Activated T-helper 17 cell treated with anti-CD3 and anti-CD28 coated beads, Interleukin-2, amount 50 U/mL, for 72 hours (primary cell): ENCODE results near the gene NDUFB4. TPM values are rescaled to one million over a fixed set of nuclear protein-coding genes. Genes with fewer than 3 reads are reported as not detected.

Experiments used
- ATAC-seq: fragments of 150-1000 bp; cut with Tn5 transposase; replicated peaks from 2 replicates; pipeline ENCODE4 v1.10.0; 2021; ENCODE audit warnings: mild to moderate bottlenecking, moderate library complexity
- H3K27ac Mint-ChIP-seq: one replicate; pipeline ENCODE4 v1.8.0; 2022; ENCODE audit warnings: mixed read lengths
- H3K27me3 Mint-ChIP-seq: one replicate; pipeline ENCODE4 v1.8.0; 2022; ENCODE audit warnings: mixed read lengths
- H3K36me3 Mint-ChIP-seq: one replicate; pipeline ENCODE4 v1.8.0; 2022; ENCODE audit warnings: low read depth, mild to moderate bottlenecking, mixed read lengths
- H3K4me1 Mint-ChIP-seq: one replicate; pipeline ENCODE4 v1.8.0; 2022; ENCODE audit warnings: mixed read lengths
- H3K4me3 Mint-ChIP-seq: one replicate; pipeline ENCODE4 v1.8.0; 2022; ENCODE audit warnings: mild to moderate bottlenecking, mixed read lengths
- H3K9me3 Mint-ChIP-seq: one replicate; pipeline ENCODE4 v1.8.0; 2022; ENCODE audit warnings: mixed read lengths
- total RNA-seq, 2 donors: library from RNA; stranded (reverse); gene quantifications; one replicate each; pipeline ENCODE4 v1.2.3, GENCODE V29; 2022

NDUFB4 gene
- 100 to 1,000 TPM; 149 to 229 TPM for total RNA-seq

- Mint-ChIP-seq H3K36me3 (no peaks in the 10 kb centered on the region), H3K27me3 (no peaks in the 10 kb centered on the region), H3K4me3 (no peak within 1 kb of the TSS), H3K4me1 (peaks cover 10% of the 10 kb centered on the region), H3K9me3 (no peaks in the 10 kb centered on the region), H3K27ac (no peak within 1 kb of the TSS)
- ATAC-seq: peak; percentile 92
Measured at GRCh38 chr3:120596116-120596852, at the start of gene NDUFB4. TSS of gene NDUFB4 (plus strand) at chr3:120596336. CDS start at chr3:120596360, 24 bp downstream.

- H3K36me3 Mint-ChIP-seq: no peaks in the 10 kb centered on the region
Measured at GRCh38 chr3:120550546-120550945, 45.6 kb upstream of the NDUFB4 start.

GRCh38 chr3:120552184-120553172 is 43.7 kb upstream of the NDUFB4 start:
- Mint-ChIP-seq H3K4me3 (no peak overlapping the region), H3K4me1 (no peaks in the 10 kb centered on the region), H3K27ac (no peak overlapping the region), H3K27me3 (peaks cover 9% of the 10 kb centered on the region), H3K36me3 (no peaks in the 10 kb centered on the region), H3K9me3 (no peaks in the 10 kb centered on the region)
- ATAC-seq: no peak

More at GRCh38 chr3:120550546-120550945, 45.6 kb upstream of the NDUFB4 start:
- Mint-ChIP-seq H3K9me3 (no peaks in the 10 kb centered on the region), H3K27me3 (peaks cover 11% of the 10 kb centered on the region), H3K4me3 (no peak overlapping the region), H3K27ac (no peak overlapping the region), H3K4me1 (no peaks in the 10 kb centered on the region)
- ATAC-seq: no peak

- Mint-ChIP-seq H3K9me3 (no peaks in the 10 kb centered on the region), H3K36me3 (no peaks in the 10 kb centered on the region), H3K27ac (no peak overlapping the region), H3K4me1 (peaks cover 14% of the 10 kb centered on the region), H3K27me3 (peaks cover 6% of the 10 kb centered on the region), H3K4me3 (no peak overlapping the region)
- ATAC-seq: no peak
Measured at GRCh38 chr3:120554812-120555606, 41.1 kb upstream of the NDUFB4 start.

DNA sequence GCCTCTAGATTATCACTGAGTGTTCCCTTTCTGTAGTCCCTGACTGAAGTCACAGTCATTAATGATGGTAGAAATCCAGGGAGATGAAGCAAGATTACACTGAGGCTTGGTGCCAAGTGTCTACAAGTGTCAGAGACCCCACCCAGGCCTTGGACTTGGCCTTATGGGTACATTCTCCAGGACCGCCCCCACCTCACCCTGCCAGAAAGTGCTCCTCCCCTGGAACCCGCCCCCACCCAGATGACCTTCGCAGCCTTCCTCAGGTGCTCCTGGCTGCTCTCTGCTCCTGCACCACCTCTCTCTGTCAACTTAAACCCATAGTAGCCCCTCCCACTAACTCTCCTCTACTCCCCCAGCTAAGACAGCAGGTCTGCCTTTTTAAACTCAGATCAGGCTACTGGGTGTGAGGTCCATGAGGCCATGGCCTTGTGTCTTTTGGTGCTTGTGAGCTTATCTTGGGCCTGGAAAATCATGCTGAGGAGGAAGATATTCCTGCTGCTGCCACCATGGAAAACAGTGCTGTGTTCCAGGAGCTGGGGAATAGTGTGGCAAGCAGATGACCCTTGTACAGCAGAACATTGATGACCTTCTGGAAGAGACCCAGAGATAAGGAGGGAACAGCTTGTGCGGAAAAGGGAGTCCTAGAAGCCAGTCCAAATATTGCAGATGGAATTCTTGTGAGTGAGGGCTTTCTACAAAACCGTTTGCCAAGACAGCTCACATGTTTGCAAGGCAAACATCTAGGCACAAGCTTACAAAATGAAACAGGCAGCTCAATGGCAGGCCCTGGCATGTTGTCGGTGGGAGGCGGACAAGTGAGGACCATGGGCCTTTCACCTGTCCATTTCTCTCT is 40.3 kb upstream of the NDUFB4 start:
- no peak overlapping the region for H3K4me3 Mint-ChIP-seq
- H3K27me3 Mint-ChIP-seq: peaks cover 4% of the 10 kb centered on the region
- no peaks in the 10 kb centered on the region for H3K36me3 Mint-ChIP-seq
- H3K9me3 Mint-ChIP-seq: no peaks in the 10 kb centered on the region
- no peak for ATAC-seq
- H3K27ac Mint-ChIP-seq: no peak overlapping the region
- peaks cover 14% of the 10 kb centered on the region for H3K4me1 Mint-ChIP-seq

DNA sequence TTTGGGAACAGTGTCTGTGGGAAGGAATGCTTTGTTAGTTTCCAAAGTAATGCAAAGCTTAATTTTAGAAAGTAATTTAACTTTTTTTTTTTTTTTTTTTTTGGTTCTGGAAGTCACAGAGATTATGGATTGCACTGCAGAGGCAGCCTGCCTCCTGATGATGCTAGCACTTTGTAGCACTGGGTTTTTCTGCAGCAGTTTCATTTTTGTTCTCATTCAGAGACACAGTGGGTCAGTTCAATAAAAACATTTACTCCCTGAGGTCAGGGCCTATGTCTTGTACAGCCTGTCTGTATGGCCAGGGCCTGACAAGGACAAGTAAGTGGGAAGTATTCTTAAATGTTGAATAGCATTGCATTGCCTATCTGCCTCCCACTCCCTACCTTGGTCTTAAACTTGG is 39.0 kb upstream of the NDUFB4 start:
- Mint-ChIP-seq H3K36me3 (no peaks in the 10 kb centered on the region), H3K27ac (no peak overlapping the region), H3K9me3 (no peaks in the 10 kb centered on the region), H3K4me1 (peaks cover 14% of the 10 kb centered on the region), H3K27me3 (peaks cover 4% of the 10 kb centered on the region), H3K4me3 (no peak overlapping the region)
- no peak for ATAC-seq

- Mint-ChIP-seq H3K4me1 (peaks cover 14% of the 10 kb centered on the region), H3K27ac (peak overlapping the region; percentile 82), H3K27me3 (peaks cover 4% of the 10 kb centered on the region), H3K4me3 (peak overlapping the region; percentile 75), H3K36me3 (no peaks in the 10 kb centered on the region), H3K9me3 (no peaks in the 10 kb centered on the region)
- ATAC-seq: peak; percentile 84
Measured at GRCh38 chr3:120558771-120559241, 37.3 kb upstream of the NDUFB4 start.

- H3K36me3 Mint-ChIP-seq: no peaks in the 10 kb centered on the region
- peak overlapping the region; percentile 89 for H3K27ac Mint-ChIP-seq
- peak; percentile 76 for ATAC-seq
- H3K9me3 Mint-ChIP-seq: no peaks in the 10 kb centered on the region
- peak overlapping the region; percentile 75 for H3K4me3 Mint-ChIP-seq
- H3K27me3 Mint-ChIP-seq: peaks cover 4% of the 10 kb centered on the region
- H3K4me1 Mint-ChIP-seq: peaks cover 14% of the 10 kb centered on the region
Measured at GRCh38 chr3:120559242-120560061, 36.7 kb upstream of the NDUFB4 start.

- H3K9me3 Mint-ChIP-seq: no peaks in the 10 kb centered on the region
- H3K27ac Mint-ChIP-seq: no peak overlapping the region
- H3K4me1 Mint-ChIP-seq: peaks cover 14% of the 10 kb centered on the region
- H3K4me3 Mint-ChIP-seq: no peak overlapping the region
- H3K36me3 Mint-ChIP-seq: no peaks in the 10 kb centered on the region
- no peak for ATAC-seq
- peaks cover 4% of the 10 kb centered on the region for H3K27me3 Mint-ChIP-seq
Measured at GRCh38 chr3:120560304-120561250, 35.6 kb upstream of the NDUFB4 start.

DNA sequence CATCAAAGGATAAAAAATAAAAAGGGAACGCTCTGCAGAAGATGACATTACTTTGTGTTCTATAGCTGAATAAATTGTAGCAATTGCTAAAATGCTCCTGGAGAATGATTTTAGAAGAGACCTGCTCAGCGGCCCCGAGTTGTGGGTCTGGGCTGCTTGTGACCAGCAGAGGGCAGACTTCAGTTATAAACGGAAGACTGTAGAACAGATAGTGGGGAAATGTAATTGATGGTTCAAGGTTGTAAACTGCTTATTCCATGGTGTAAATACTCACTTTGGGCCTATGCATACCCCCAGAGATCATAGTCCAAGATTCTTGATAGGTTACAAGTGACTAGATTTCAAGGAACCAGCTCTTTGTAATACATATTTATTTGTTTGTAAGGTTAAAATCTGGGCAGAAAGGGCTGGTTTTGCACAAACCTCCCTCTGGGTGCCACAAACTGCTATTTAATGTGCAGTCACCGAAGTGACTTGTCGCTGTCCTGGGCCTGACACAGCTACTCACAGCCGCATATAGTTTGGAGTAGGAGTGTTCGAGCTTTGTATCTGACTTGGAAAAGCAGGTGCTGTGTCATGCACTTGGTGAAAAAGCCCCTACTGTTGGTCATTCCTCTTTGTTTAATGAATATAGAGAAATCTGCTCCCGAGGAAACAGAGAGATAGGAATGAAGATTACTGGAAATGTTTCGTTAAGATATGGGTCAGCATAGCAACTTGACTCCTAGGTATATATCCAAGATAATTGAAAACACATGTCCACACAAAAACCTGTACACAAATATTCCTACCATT is 34.7 kb upstream of the NDUFB4 start:
- Mint-ChIP-seq H3K4me1 (peaks cover 14% of the 10 kb centered on the region), H3K4me3 (no peak overlapping the region), H3K27me3 (peaks cover 4% of the 10 kb centered on the region), H3K27ac (peak overlapping the region; percentile 20), H3K36me3 (no peaks in the 10 kb centered on the region), H3K9me3 (no peaks in the 10 kb centered on the region)
- ATAC-seq: peak; percentile 55

DNA sequence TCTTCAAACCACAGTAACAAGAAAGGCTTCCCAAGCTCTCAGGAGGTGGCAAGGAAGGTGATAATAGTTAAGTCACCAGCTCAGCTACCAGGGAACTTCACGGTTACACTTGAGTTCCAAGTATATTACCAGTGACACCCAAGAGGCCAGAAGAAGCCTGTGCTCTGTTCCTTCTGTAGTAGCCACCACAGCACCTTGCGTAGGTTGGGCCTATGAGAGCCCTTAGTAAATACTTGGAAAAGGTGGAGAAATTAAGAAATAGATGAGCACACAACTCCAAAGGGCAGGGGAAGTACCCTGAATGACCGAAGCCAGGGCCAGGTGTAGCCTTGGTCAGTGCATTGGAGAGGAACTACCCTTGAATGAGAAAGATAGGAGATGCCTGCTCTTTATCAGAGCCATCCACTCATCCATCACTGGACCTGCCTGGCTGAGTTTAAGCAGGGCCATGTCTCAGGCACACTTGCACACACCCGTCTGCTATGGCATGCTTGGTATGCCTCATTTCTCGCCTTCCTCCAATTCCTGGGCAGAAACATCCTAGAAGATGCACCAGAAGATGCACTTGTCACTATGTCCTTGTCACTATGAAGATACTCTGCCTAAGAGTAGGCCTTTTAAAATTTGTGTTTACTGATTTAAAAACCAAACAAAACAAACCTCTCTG is 32.6 kb upstream of the NDUFB4 start:
- Mint-ChIP-seq H3K27me3 (no peaks in the 10 kb centered on the region), H3K27ac (no peak overlapping the region), H3K36me3 (no peaks in the 10 kb centered on the region), H3K4me1 (peaks cover 8% of the 10 kb centered on the region), H3K4me3 (no peak overlapping the region), H3K9me3 (no peaks in the 10 kb centered on the region)
- ATAC-seq: no peak
